Cardiac fibroblast (primary cell): ENCODE results near the gene COL19A1.
A peak's percentile ranks its signal among the peaks of the same experiment; 100 is the strongest.

Experiments used
- DNase-seq, 2 donors: peaks; one replicate each; pipeline versions ENCODE4 v3.0.0 to v3.0.0-alpha.2; 2010; ENCODE audit warnings: low read depth in 2 of 2
- H3K4me3 ChIP-seq, 2 donors: replicated peaks in 1 of 2; 1 replicate in 1 of 2; 2 replicates in 1 of 2; pipeline ENCODE4 v1.5.1; 2011; ENCODE audit warnings: low read depth in 2 of 2, low read length in 2 of 2, mild to moderate bottlenecking in 2 of 2, moderate library complexity in 1 of 2
- CTCF ChIP-seq: IDR thresholded peaks from one replicate; pipeline ENCODE4 v1.5.1; 2011; ENCODE audit warnings: low read depth, mild to moderate bottlenecking, low read length, inconsistent platforms

The COL19A1 gene

GRCh38 chr6:69866770-69867638, 648 bp downstream of the COL19A1 start:
- H3K4me3 ChIP-seq, result peak overlapping the region; percentile 54 to 59
- TF ChIP-seq CTCF, result no peak
- DNase-seq, result peak; percentile 28 to 32

DNA sequence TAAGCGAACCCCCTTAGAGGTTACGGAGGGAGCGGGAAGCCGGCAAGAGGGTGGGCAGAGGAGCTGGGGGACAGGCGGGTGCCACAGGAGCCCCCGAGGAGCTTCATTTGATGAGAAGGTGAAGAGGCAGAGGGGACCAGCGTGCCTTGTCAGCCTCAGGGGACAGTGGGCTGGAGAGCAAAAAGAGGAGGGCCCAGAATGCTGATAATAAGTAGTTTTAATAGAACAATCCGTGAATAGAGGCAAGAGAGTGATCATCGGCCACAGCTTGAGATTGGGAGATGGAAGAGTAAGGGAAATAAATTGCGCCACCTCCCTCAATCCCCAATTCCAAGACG, 1.3 kb downstream of the COL19A1 start:
- DNase-seq, result no peak
- H3K4me3 ChIP-seq, result peak overlapping the region; percentile 54 to 59
- no peak for TF ChIP-seq CTCF

DNA sequence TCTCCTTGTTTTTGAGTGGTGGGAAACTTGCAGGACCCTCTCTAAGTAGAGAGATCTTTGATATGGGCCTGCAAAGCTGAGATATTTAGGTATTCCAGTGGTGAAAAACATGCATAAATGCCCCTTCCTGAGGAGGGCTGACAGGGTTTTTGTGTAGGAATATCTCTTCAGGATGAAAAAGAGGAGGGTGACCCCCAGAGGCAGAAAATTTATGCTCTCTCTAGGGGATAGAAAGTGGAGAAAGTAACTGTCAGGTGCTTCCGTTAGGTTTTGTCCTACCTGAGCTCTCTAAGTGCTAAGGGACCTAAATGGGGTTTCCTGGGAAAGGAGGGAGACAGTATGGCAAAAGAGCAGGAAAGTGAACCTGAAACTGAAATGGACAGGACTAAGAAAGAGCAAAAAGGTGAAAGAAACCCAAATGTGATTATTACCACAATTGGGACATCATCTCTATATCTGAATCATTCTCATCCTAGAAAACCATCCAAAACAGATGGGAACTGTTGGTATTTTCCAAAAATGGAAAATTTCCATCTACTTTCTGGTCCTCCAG, 2.0 kb downstream of the COL19A1 start:
- H3K4me3 ChIP-seq, result no peak overlapping the region

GRCh38 chr6:69868961-69869360, 2.6 kb downstream of the COL19A1 start:
- DNase-seq, result no peak
- no peak for TF ChIP-seq CTCF
- H3K4me3 ChIP-seq, result no peak overlapping the region

More for the DNA sequence above, 2.0 kb downstream of the COL19A1 start:
- no peak for TF ChIP-seq CTCF
- no peak for DNase-seq

- no peak for TF ChIP-seq CTCF
- DNase-seq, result no peak
- H3K4me3 ChIP-seq, result no peak overlapping the region
Observed at GRCh38 chr6:69871107-69871506, 4.8 kb downstream of the COL19A1 start.

GRCh38 chr6:69873291-69873690, 6.9 kb downstream of the COL19A1 start:
- no peak for DNase-seq
- TF ChIP-seq CTCF, result no peak
- H3K4me3 ChIP-seq, result no peak overlapping the region

GRCh38 chr6:69875715-69876114, 9.4 kb downstream of the COL19A1 start:
- no peak overlapping the region for H3K4me3 ChIP-seq
- no peak for DNase-seq
- TF ChIP-seq CTCF, result no peak
